Gastroesophageal sphincter (tissue), 4 donors: ENCODE data around the gene NRXN3. TPM values are rescaled to one million over a fixed set of nuclear protein-coding genes. Genes with fewer than 3 reads are reported as not detected.

ENCODE experiments used
- ATAC-seq: fragments of 150-250 bp; one replicate; pipeline ENCODE4 v1.9.1; 2016; ENCODE audit warnings: mild to moderate bottlenecking, moderate library complexity
- H3K27ac ChIP-seq, 4 donors: fragments of 200-600 bp; sonication (generic) in 3 of 4; 1 replicate in 3 of 4; 2 replicates in 1 of 4; pipeline ENCODE4 v1.5.1; 2016 to 2019
- H3K27me3 ChIP-seq: fragments of 200-600 bp; sonication (generic); one replicate; pipeline ENCODE4 v1.5.1; 2019
- H3K36me3 ChIP-seq, 2 donors: fragments of 200-600 bp; sonication (generic); one replicate each; pipeline ENCODE4 v1.5.1; 2019; ENCODE audit warnings: control low read depth in 1 of 2
- H3K4me1 ChIP-seq, 3 donors: fragments of 200-600 bp; sonication (generic); 1 replicate in 2 of 3; 2 replicates in 1 of 3; pipeline ENCODE4 v1.5.1; 2016 to 2019; ENCODE audit warnings: control low read depth in 2 of 3
- H3K4me3 ChIP-seq, 2 donors: fragments of 200-600 bp; sonication (generic); one replicate each; pipeline ENCODE4 v1.5.1; 2019; ENCODE audit warnings: mild to moderate bottlenecking in 1 of 2, moderate library complexity in 1 of 2
- H3K9me3 ChIP-seq, 3 donors: fragments of 200-600 bp; sonication (generic); one replicate each; pipeline ENCODE4 v1.5.1; 2017 to 2019; ENCODE audit warnings: control low read depth in 2 of 3
- EP300 ChIP-seq: sonication (generic); formaldehyde crosslinking; IDR thresholded peaks from one replicate; pipeline ENCODE4 v1.6.1; 2017; ENCODE audit warnings: antibody characterized with exemption, mild to moderate bottlenecking
- POLR2A ChIP-seq, 2 donors: fragments of 450-650 bp; IDR thresholded peaks; one replicate each; pipeline ENCODE4 v1.6.1; 2017; ENCODE audit warnings: antibody characterized with exemption in 2 of 2, mild to moderate bottlenecking in 2 of 2, moderate library complexity in 1 of 2
- POLR2AphosphoS5 ChIP-seq: sonication (generic); formaldehyde crosslinking; IDR thresholded peaks from one replicate; pipeline ENCODE4 v1.6.1; 2017; ENCODE audit warnings: antibody characterized with exemption
- WGBS, 2 donors: methylation state at CpG; one replicate each; pipeline ENCODE4 v1.1.5; 2018; ENCODE audit warnings: low coverage in 1 of 2; 5-methylcytosine and 5-hydroxymethylcytosine counted together
- total RNA-seq, 4 donors: library from RNA; depleted of rRNA; stranded (reverse); fragments of >200 nt; gene quantifications; one replicate each; pipeline ENCODE4 v1.1.0, GENCODE V29; 2016
- TF ChIP-seq, protein P1 (sequence below), 4 experiments: fragments of 200-600 bp in 2 of 4; fragments of 450-650 bp in 2 of 4; sonication (generic) in 1 of 4; IDR thresholded peaks; one replicate each; pipeline ENCODE4 v1.5.1; 2017 to 2019; ENCODE audit warnings: antibody characterized with exemption in 4 of 4, mild to moderate bottlenecking in 2 of 4, moderate library complexity in 2 of 4

NRXN3 gene
- total RNA-seq, 4 donors from 2014 or later, result 74.2 to 192 (median 98.2) TPM

DNA sequence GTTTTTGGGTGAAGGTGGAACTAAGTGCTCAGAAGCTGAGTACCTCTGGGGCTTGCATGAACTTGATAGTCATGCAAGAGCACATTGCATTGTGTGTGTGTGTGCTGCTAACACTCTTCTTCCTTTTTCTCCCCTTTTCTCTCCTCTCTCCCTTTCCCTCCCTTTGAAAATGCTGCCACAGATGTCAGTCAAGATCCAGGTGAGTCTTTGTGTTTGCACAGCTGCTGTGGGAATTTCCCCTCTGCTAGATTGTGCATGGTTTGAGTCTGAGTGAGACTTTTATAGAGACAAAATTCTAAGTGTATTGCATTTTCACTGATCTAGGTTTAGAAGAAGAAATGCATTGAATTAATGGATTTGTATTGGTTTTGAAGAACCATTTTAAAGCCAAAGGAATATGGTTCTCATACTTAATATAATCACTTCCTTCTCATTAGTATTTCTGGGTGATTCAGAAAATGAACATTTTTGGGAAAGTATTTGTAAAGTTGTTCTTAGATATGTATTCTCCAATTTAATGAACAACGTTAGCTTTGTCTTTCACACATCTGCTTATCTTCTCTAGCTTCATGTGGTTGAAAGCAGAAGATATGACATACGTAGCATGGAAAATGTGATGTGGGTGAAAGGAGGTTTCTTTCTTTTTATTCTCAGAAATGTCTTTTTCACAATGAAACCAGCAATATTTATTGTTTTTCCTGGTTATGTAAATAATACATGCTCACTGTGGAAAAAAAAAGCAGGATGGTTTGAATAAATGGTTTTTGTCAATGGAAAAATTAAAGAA is 108.5 kb downstream of the NRXN3 start:
- 67 to 75% methylated on average over 2 of the region's 2 CpGs for WGBS, 2 donors
- no peak for TF ChIP-seq POLR2AphosphoS5
- no peak for TF ChIP-seq POLR2A (IDR thresholded peaks at IDR 0.05)
- Histone ChIP-seq H3K9me3 (no peaks in the 10 kb centered on the region), H3K4me3 (no peak overlapping the region), H3K4me1 (no peaks in the 10 kb centered on the region), H3K27me3 (peaks cover 20% of the 10 kb centered on the region), H3K27ac (no peak overlapping the region), H3K36me3 (no peaks in the 10 kb centered on the region)
- no peak for ATAC-seq

DNA sequence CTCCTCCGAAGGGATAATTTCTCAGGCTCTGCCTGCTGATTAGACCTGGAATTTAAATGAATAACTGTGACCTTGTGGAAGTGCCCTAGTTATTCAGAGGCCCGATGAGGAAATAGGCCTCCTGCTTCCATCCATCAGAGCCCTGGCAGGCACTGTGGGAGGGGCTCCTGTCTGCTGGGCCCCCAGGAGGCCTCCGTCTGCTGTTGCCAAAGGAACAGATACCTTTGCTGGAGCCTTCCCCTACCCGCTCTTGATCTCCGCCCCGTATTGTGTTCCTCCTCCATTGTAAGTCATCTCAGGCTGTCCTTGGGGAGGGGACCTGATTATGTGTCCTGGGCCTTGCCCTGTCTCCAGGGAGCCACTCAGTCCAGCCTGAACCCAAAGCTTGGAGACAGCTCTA is 112.3 kb downstream of the NRXN3 start:
- Histone ChIP-seq H3K9me3 (no peaks in the 10 kb centered on the region), H3K4me1 (no peaks in the 10 kb centered on the region), H3K4me3 (no peak overlapping the region), H3K27ac (no peak overlapping the region), H3K36me3 (no peaks in the 10 kb centered on the region), H3K27me3 (peaks cover 24% of the 10 kb centered on the region)
- TF ChIP-seq POLR2A (IDR thresholded peaks at IDR 0.05) (no peak), EP300 (no peak), POLR2AphosphoS5 (no peak)
- TF ChIP-seq, protein P1, sequence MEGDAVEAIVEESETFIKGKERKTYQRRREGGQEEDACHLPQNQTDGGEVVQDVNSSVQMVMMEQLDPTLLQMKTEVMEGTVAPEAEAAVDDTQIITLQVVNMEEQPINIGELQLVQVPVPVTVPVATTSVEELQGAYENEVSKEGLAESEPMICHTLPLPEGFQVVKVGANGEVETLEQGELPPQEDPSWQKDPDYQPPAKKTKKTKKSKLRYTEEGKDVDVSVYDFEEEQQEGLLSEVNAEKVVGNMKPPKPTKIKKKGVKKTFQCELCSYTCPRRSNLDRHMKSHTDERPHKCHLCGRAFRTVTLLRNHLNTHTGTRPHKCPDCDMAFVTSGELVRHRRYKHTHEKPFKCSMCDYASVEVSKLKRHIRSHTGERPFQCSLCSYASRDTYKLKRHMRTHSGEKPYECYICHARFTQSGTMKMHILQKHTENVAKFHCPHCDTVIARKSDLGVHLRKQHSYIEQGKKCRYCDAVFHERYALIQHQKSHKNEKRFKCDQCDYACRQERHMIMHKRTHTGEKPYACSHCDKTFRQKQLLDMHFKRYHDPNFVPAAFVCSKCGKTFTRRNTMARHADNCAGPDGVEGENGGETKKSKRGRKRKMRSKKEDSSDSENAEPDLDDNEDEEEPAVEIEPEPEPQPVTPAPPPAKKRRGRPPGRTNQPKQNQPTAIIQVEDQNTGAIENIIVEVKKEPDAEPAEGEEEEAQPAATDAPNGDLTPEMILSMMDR (IDR thresholded peaks at IDR 0.05), result no peak
- 0% methylated on average over 2 of the region's 6 CpGs; no CpG with 5 or more reads in 1 of the 2 donors for WGBS, 2 donors
- no peak for ATAC-seq

DNA sequence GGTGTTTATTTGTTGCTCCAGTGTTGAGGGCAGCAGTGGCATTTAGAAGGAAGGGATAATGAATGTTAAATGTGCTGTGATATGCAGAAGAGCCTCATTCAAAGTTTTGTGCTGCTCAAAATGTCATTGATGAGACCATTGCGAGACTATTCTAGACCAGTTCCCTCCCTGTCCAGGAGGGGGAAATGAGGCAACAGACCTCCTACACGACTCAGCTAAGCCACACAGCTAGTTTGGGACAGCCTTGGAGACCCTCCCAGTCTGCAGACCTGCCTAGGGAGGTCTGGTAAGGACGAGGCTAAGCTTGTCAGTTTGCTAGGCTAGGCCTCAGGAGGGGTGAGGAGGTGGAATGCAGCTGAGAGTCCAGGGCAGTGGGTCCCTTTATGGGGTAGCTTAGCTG is 116.0 kb downstream of the NRXN3 start:
- TF ChIP-seq POLR2AphosphoS5, result no peak
- TF ChIP-seq POLR2A (IDR thresholded peaks at IDR 0.05), result no peak
- no peak for TF ChIP-seq EP300
- TF ChIP-seq, protein P1 (IDR thresholded peaks at IDR 0.05), result no peak
- no peaks in the 10 kb centered on the region for H3K36me3 ChIP-seq
- no peaks in the 10 kb centered on the region for H3K9me3 ChIP-seq
- 39% methylated on average over 3 of the region's 3 CpGs; no CpG with 5 or more reads in 1 of the 2 donors for WGBS, 2 donors
- no peaks in the 10 kb centered on the region for H3K4me1 ChIP-seq
- H3K27ac ChIP-seq, result no peak overlapping the region
- no peak overlapping the region for H3K4me3 ChIP-seq
- peaks cover 23% of the 10 kb centered on the region for H3K27me3 ChIP-seq
- no peak for ATAC-seq

DNA sequence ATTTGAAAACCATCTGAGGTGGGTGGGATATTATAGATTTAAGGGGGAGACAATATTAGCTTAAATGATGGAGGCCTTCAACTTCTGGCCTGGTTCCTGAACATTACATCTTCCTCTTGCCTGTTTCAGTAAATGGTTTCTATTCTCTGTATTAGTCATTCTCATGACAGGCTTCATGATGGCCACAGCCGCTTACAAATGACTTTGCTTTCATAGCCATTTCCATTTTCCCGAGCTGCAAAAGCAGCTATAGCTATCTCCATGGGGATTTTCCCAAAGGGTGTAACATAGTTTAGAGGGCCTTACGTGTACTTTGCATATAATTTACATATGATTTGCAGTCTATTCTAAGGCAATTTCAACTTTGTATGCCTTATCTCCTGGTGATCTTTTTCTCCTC is 121.8 kb downstream of the NRXN3 start:
- Histone ChIP-seq H3K4me3 (no peak overlapping the region), H3K27ac (no peak overlapping the region), H3K9me3 (no peaks in the 10 kb centered on the region), H3K4me1 (no peaks in the 10 kb centered on the region), H3K27me3 (no peaks in the 10 kb centered on the region), H3K36me3 (no peaks in the 10 kb centered on the region)
- no peak for TF ChIP-seq POLR2A (IDR thresholded peaks at IDR 0.05)
- TF ChIP-seq EP300, result no peak
- no peak for TF ChIP-seq POLR2AphosphoS5
- TF ChIP-seq, protein P1 (IDR thresholded peaks at IDR 0.05), result no peak
- 54 to 72% methylated on average over 3 of the region's 3 CpGs for WGBS, 2 donors
- ATAC-seq, result no peak

DNA sequence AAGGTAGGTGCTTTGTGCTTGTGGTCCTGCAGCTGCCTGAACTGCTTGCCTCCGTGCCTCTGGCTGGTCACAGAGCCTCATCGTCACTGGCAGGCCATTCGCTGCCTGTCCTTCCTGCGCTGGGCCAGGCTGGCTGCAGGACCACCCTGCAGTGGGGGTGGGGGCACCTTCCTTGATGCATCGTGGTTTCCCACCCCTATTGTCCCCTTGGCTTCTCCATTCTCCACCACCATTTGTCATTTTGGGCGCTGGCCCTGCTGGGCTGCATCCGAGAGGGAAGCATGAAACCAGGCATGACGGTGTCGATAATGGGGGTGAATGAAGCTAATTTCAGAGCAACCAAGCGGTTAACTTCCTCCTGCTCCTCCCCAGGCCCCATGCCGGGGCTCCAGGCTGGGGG is 127.7 kb downstream of the NRXN3 start:
- Histone ChIP-seq H3K9me3 (no peaks in the 10 kb centered on the region), H3K4me1 (no peaks in the 10 kb centered on the region), H3K4me3 (no peak overlapping the region), H3K27ac (no peak overlapping the region), H3K36me3 (no peaks in the 10 kb centered on the region), H3K27me3 (peaks cover 34% of the 10 kb centered on the region)
- 44 to 56% methylated on average over 5 to 7 of the region's 11 CpGs for WGBS, 2 donors
- TF ChIP-seq, protein P1 (IDR thresholded peaks at IDR 0.05), result no peak
- TF ChIP-seq POLR2A (IDR thresholded peaks at IDR 0.05) (no peak), POLR2AphosphoS5 (no peak), EP300 (no peak)
- no peak for ATAC-seq
